H1 (cell line): ENCODE measurements around the gene PDLIM3.

Experiments used
- CBX5 ChIP-seq: fragments of 300-800, 300-1000 bp; sonication (generic); IDR thresholded peaks from 2 replicates; pipeline ENCODE4 v1.7.1; 2016; ENCODE audit warnings: antibody characterized with exemption, low read length, low read depth
- KDM1A ChIP-seq: fragments of 200-600, 300-600 bp; sonication (generic); IDR thresholded peaks from 2 replicates; pipeline ENCODE4 v1.7.1; 2016; ENCODE audit warnings: mild to moderate bottlenecking, low read length, borderline replicate concordance
- POLR2A ChIP-seq, 2 experiments: IDR thresholded peaks; 1 replicate in 1 of 2; 2 replicates in 1 of 2; pipeline ENCODE4 v1.6.1; 2011; ENCODE audit warnings: low read depth in 2 of 2, low read length in 2 of 2, mild to moderate bottlenecking in 2 of 2; ENCODE audit errors: control extremely low read depth in 1 of 2
- RAD21 ChIP-seq, 2 experiments: IDR thresholded peaks in 1 of 2; conservative IDR thresholded peaks in 1 of 2; 2 replicates each; pipeline ENCODE4 v1.6.1; 2011; ENCODE audit warnings: low read depth in 2 of 2, low read length in 2 of 2, improper control_type of control experiment in 1 of 2, inconsistent platforms in 1 of 2, mild to moderate bottlenecking in 1 of 2, moderate library complexity in 1 of 2
- TF ChIP-seq, protein P1 (sequence below), 3 experiments: IDR thresholded peaks; 1 replicate in 2 of 3; 2 replicates in 1 of 3; pipeline versions ENCODE4 v1.5.1 to v1.6.1; 2011; ENCODE audit warnings: low read length in 3 of 3, mild to moderate bottlenecking in 3 of 3, inconsistent platforms in 2 of 3, low read depth in 1 of 3, moderate library complexity in 1 of 3; ENCODE audit not compliant: insufficient read depth in 1 of 3; ENCODE audit errors: control extremely low read depth in 1 of 3

DNA sequence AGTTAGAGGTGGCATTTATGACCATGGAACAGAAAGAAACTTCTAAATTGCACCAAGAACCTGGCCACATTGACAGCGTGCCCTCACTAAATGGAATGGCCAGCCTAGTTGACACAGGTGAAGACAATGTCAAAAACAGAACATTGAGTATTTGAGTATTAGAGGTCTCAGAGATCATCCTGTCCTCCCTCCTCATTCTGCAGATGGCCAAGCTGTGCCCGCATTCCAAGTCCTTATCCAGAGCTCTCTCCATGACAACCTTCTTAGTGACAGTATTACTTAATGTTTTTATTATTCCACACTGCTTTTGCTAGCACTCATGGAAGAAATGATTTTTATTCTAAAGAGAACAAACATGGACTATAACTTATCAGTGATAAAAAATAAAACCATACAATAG lies 53.9 kb downstream of the PDLIM3 start:
- TF ChIP-seq KDM1A (no peak), CBX5 (no peak), RAD21 (IDR thresholded peaks at IDR 0.05 in 1 of 2, conservative IDR thresholded peaks at IDR 0.05 in 1 of 2; ENCODE audit: low read depth in 2 of 2, low read length in 2 of 2) (no peak), POLR2A (IDR thresholded peaks at IDR 0.05; ENCODE audit: control extremely low read depth in 1 of 2, low read depth in 2 of 2, low read length in 2 of 2) (no peak)
- TF ChIP-seq, protein P1, sequence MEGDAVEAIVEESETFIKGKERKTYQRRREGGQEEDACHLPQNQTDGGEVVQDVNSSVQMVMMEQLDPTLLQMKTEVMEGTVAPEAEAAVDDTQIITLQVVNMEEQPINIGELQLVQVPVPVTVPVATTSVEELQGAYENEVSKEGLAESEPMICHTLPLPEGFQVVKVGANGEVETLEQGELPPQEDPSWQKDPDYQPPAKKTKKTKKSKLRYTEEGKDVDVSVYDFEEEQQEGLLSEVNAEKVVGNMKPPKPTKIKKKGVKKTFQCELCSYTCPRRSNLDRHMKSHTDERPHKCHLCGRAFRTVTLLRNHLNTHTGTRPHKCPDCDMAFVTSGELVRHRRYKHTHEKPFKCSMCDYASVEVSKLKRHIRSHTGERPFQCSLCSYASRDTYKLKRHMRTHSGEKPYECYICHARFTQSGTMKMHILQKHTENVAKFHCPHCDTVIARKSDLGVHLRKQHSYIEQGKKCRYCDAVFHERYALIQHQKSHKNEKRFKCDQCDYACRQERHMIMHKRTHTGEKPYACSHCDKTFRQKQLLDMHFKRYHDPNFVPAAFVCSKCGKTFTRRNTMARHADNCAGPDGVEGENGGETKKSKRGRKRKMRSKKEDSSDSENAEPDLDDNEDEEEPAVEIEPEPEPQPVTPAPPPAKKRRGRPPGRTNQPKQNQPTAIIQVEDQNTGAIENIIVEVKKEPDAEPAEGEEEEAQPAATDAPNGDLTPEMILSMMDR (IDR thresholded peaks at IDR 0.05; ENCODE audit: control extremely low read depth in 1 of 3, insufficient read depth in 1 of 3, low read depth in 1 of 3, low read length in 3 of 3) = no peak
